GM12878 (cell line): ENCODE data around the gene SRPK2. TPM values are rescaled to one million over a fixed set of nuclear protein-coding genes. Genes with fewer than 3 reads are reported as not detected.

Experiments used
- ATAC-seq: fragments of 200-7000 bp; cut with Tn5 transposase; 3 replicates; pipeline ENCODE4 v1.9.1; 2020; ENCODE audit warnings: mild to moderate bottlenecking, moderate library complexity
- BruUV-seq: library from RNA; stranded (reverse); fragments of 400-500 nt; replicated peaks from 2 replicates; lab custom pipeline; 2021; lab: Mats Ljungman, UMichigan
- CTCF ChIA-PET: fragments of 300-600 bp; sonication (Branson Sonifier 250); formaldehyde crosslinking; extraction: SDS; loops from one replicate; lab custom pipeline; 2021; ENCODE audit warnings: inconsistent platforms; lab: Yijun Ruan, JAX
- POLR2A ChIA-PET: fragments of 350-600 bp; formaldehyde crosslinking; extraction: SDS; loops from one replicate; lab custom pipeline; 2021; ENCODE audit warnings: inconsistent platforms; lab: Charles Lee
- RAD21 ChIA-PET: fragments of 300-600 bp; sonication (Branson Sonifier 250); formaldehyde crosslinking; loops from one replicate; lab custom pipeline; 2023; ENCODE audit warnings: antibody characterized with exemption; ENCODE audit not compliant: unreplicated experiment; lab: Charles Lee
- SMC1A ChIA-PET: fragments of 300-600 bp; sonication (Branson Sonifier 250); formaldehyde crosslinking; loops from one replicate; lab custom pipeline; 2023; ENCODE audit not compliant: unreplicated experiment, uncharacterized antibody; lab: Charles Lee
- DNase-seq: peaks from one replicate; pipeline ENCODE4 v3.0.0-alpha.2; 2011; ENCODE audit warnings: low read depth, low spot score
- FAIRE-seq: peaks from 3 replicates; lab custom pipeline; 2011; peaks lifted over from hg19 to GRCh38; lab: Jason Lieb, UNC
- H2AFZ ChIP-seq: 2 replicates; pipeline ENCODE4 v1.6.0; 2011; ENCODE audit warnings: low read depth, low read length, control low read depth; ENCODE audit not compliant: control insufficient read depth
- H3K27ac ChIP-seq: 2 replicates; pipeline ENCODE4 v1.5.1; 2011; ENCODE audit warnings: control low read depth; ENCODE audit not compliant: control insufficient read depth, insufficient read depth
- H3K27me3 ChIP-seq, 2 experiments: replicated peaks in 1 of 2; 2 replicates each; pipeline versions ENCODE4 v1.6.0 to v1.6.1; 2011; ENCODE audit warnings: low read length in 1 of 2; ENCODE audit not compliant: control insufficient read depth in 2 of 2, insufficient read depth in 2 of 2
- H3K36me3 ChIP-seq, 2 experiments: 2 replicates each; pipeline ENCODE4 v1.5.1; 2011; ENCODE audit warnings: low read length in 1 of 2; ENCODE audit not compliant: control insufficient read depth in 2 of 2, insufficient read depth in 2 of 2
- H3K4me1 ChIP-seq: 2 replicates; pipeline ENCODE4 v1.6.1; 2011; ENCODE audit warnings: mild to moderate bottlenecking, low read length, moderate library complexity, mixed read lengths; ENCODE audit not compliant: control insufficient read depth, insufficient read depth
- H3K4me2 ChIP-seq: 2 replicates; pipeline ENCODE4 v1.6.0; 2011; ENCODE audit warnings: control low read depth; ENCODE audit not compliant: control insufficient read depth, insufficient read depth
- H3K4me3 ChIP-seq: fragments of 200-600 bp; sonication (generic); 2 replicates; pipeline ENCODE4 v1.5.1; 2016
- H3K79me2 ChIP-seq: 2 replicates; pipeline ENCODE4 v1.6.0; 2011; ENCODE audit warnings: low read length; ENCODE audit not compliant: control insufficient read depth, insufficient read depth
- H3K9ac ChIP-seq: 2 replicates; pipeline ENCODE4 v1.8.0; 2011; ENCODE audit warnings: low read length, control low read depth, mixed read lengths; ENCODE audit not compliant: control insufficient read depth, insufficient read depth
- H3K9me3 ChIP-seq: replicated peaks from 3 replicates; pipeline ENCODE4 v1.5.1; 2011; ENCODE audit warnings: mild to moderate bottlenecking, low read length; ENCODE audit not compliant: control insufficient read depth, insufficient read depth
- H4K20me1 ChIP-seq: 2 replicates; pipeline ENCODE4 v1.6.0; 2011; ENCODE audit not compliant: control insufficient read depth, insufficient read depth
- E2F4 ChIP-seq: IDR thresholded peaks from 2 replicates; pipeline ENCODE4 v1.6.1; 2012; ENCODE audit warnings: low read depth, low read length, improper control_type of control experiment
- RAD51 ChIP-seq: fragments of 450-650 bp; IDR thresholded peaks from 2 replicates; pipeline ENCODE4 v1.6.1; 2016; ENCODE audit warnings: moderate library complexity, mild to moderate bottlenecking, inconsistent platforms
- RCOR1 ChIP-seq: conservative IDR thresholded peaks from 2 replicates; pipeline ENCODE4 v1.6.1; 2012; ENCODE audit warnings: low read depth, low read length, improper control_type of control experiment
- RELA ChIP-seq: fragments of 450-650 bp; IDR thresholded peaks from 2 replicates; pipeline ENCODE4 v1.8.0; 2014; ENCODE audit warnings: borderline replicate concordance; ENCODE audit not compliant: partially characterized antibody
- RELB ChIP-seq: fragments of 450-650 bp; IDR thresholded peaks from 2 replicates; pipeline ENCODE4 v1.6.1; 2017; ENCODE audit warnings: low read depth, mild to moderate bottlenecking, moderate library complexity
- SPI1 ChIP-seq: IDR thresholded peaks from 2 replicates; pipeline ENCODE4 v1.6.1; 2011; ENCODE audit warnings: low read depth, mild to moderate bottlenecking, low read length, moderate library complexity, borderline replicate concordance; ENCODE audit not compliant: insufficient read depth
- WRNIP1 ChIP-seq: IDR thresholded peaks from 2 replicates; pipeline ENCODE4 v1.6.1; 2011; ENCODE audit warnings: low read depth, low read length, improper control_type of control experiment, borderline replicate concordance
- ZNF622 ChIP-seq: fragments of 450-650 bp; IDR thresholded peaks from 2 replicates; pipeline ENCODE4 v1.6.1; 2017; ENCODE audit warnings: mild to moderate bottlenecking, inconsistent platforms
- WGBS: methylation state at CpG from one replicate; pipeline ENCODE4 v1.1.6; 2016; ENCODE audit warnings: low lambda C conversion rate; ENCODE audit not compliant: insufficient replicate concordance, insufficient coverage; ENCODE audit errors: missing lambda C conversion rate; 5-methylcytosine and 5-hydroxymethylcytosine counted together
- in situ Hi-C: fragments of 300-500 bp; cut with MboI; formaldehyde crosslinking; loops from 9 replicates; pipeline ENCODE4 v1.14.3; 2018; ENCODE audit warnings: mixed read lengths
- intact Hi-C: fragments of 100-400 bp; cut with micrococcal nuclease; formaldehyde crosslinking; loops from one replicate; pipeline ENCODE4 v1.14.2; 2022; ENCODE audit not compliant: unreplicated experiment
- polyA plus RNA-seq, 11 experiments: library from polyadenylated mRNA; depleted of rRNA in 4 of 11; unstranded in 6 of 11; stranded (reverse) in 5 of 11; fragments of >200 nt; fragmentation: Nextera tagmentation in 4 of 11; fragmentation: Illumina TruSeq in 1 of 11; extraction: Ambion mirVana in 4 of 11; extraction: Trizol in 1 of 11; gene quantifications; 1 replicate in 1 of 11; 2 replicates in 10 of 11; pipeline versions ENCODE4 v1.2.1 to v1.2.3, GENCODE V29; 2011 to 2016; ENCODE audit warnings: inconsistent platforms in 2 of 11, missing spikeins in 2 of 11, low read depth in 1 of 11
- total RNA-seq, 4 experiments: library from RNA; depleted of rRNA in 3 of 4; stranded (reverse); fragments of >200 nt in 3 of 4; fragmentation: Illumina TruSeq in 1 of 4; extraction: Trizol in 1 of 4; gene quantifications; 2 replicates each; pipeline versions ENCODE4 v1.2.1 to v1.2.3, GENCODE V29; 2013 to 2021

SRPK2 gene
- total and polyA plus RNA-seq, 10 of the 15 experiments (the other 5 are each of a cell fraction or from before 2014, with no cell fraction given): 13.2 to 32.8 (median 24.5) TPM

- SMC1A ChIA-PET: interaction anchor here (1.0 to 1.5 kb wide), 2 partner anchors 14 to 31 kb away, joined by 3 read pairs; no protein-coding TSS in a partner anchor
- intact Hi-C loops: no loop called here
Measured at GRCh38 chr7:105164751-105165150, 224.0 kb downstream of the SRPK2 start.

More at GRCh38 chr7:105164751-105165150, 224.0 kb downstream of the SRPK2 start:
- ChIA-PET RAD21 (interaction anchor here (0.6 to 0.9 kb wide), 3 partner anchors 9 to 289 kb away, joined by 3 read pairs; no protein-coding TSS in a partner anchor), POLR2A (no interaction called here), CTCF (no interaction called here)
- Histone ChIP-seq H3K27me3 (no peaks in the 10 kb centered on the region), H3K4me1 (no peaks in the 10 kb centered on the region), H2AFZ (no peak overlapping the region), H3K27ac (no peak overlapping the region), H4K20me1 (no peaks in the 10 kb centered on the region), H3K4me3 (no peak overlapping the region), H3K9ac (no peak overlapping the region), H3K9me3 (no peaks in the 10 kb centered on the region; the same call in 2 of the 3 replicates), H3K4me2 (no peak overlapping the region), H3K79me2 (no peaks in the 10 kb centered on the region), H3K36me3 (peaks cover 4 to 5% of the 10 kb centered on the region in 2 experiments; a peak in 3 of 4 replicates)
- ATAC-seq (no peak), FAIRE-seq (no peak), DNase-seq (no peak)
- 100% methylated on average over 1 of the region's 1 CpG for WGBS
- BruUV-seq: no TSS peak
- TF ChIP-seq SPI1 (no peak), RELA (no peak), RAD51 (no peak), RELB (no peak), ZNF622 (no peak), RCOR1 (no peak), E2F4 (no peak), WRNIP1 (no peak)
- in situ Hi-C loops: no loop called here
